Measurements from ENCODE around the gene MAD2L1.
"Not testable (repeated sequence)": the region's sequence is repeated elsewhere in the genome, so short reads cannot be mapped to it uniquely, and the experiment has no call there.

MAD2L1 gene

GRCh38 chr4:120070196-120070595 lies 3.5 kb upstream of the MAD2L1 start:
- H2AFZ ChIP-seq (ENCODE audit: low read length) = no peak overlapping the region
- H3F3A ChIP-seq (ENCODE audit: insufficient read depth, low read length) = no peaks in the 10 kb centered on the region
- peaks cover 11% of the 10 kb centered on the region for H3K79me2 ChIP-seq (ENCODE audit: insufficient read depth, low read length)
- H3K9me3 ChIP-seq (ENCODE audit: low read length) = no peaks in the 10 kb centered on the region
- no peak overlapping the region for H3K4me3 ChIP-seq (ENCODE audit: low read depth, low read length, poor library complexity, severe bottlenecking)
- no peak for TF ChIP-seq EZH2 (IDR thresholded peaks at IDR 0.05; ENCODE audit: borderline replicate concordance, low read length)
- no peak for TF ChIP-seq CTCF (IDR thresholded peaks at IDR 0.05; ENCODE audit: low read length)
- no peak overlapping the region for H3K27ac ChIP-seq (ENCODE audit: low read depth, low read length, poor library complexity, severe bottlenecking)
- H3K36me3 ChIP-seq (ENCODE audit: insufficient read depth, low read length) = peaks cover 5% of the 10 kb centered on the region; the same call in 1 of the 2 replicates
- no peaks in the 10 kb centered on the region for H3K9me2 ChIP-seq (ENCODE audit: low read depth, low read length)
- H4K20me1 ChIP-seq (ENCODE audit: insufficient read depth, low read length) = no peaks in the 10 kb centered on the region
- no peaks in the 10 kb centered on the region for H3K27me3 ChIP-seq (ENCODE audit: insufficient read depth, low read length)
- no peak overlapping the region for H3K9ac ChIP-seq (ENCODE audit: low read length)
- no peak overlapping the region for H3K4me2 ChIP-seq (ENCODE audit: low read length)
- peaks cover 31% of the 10 kb centered on the region for H3K4me1 ChIP-seq (ENCODE audit: insufficient read depth, low read length, severe bottlenecking)

DNA sequence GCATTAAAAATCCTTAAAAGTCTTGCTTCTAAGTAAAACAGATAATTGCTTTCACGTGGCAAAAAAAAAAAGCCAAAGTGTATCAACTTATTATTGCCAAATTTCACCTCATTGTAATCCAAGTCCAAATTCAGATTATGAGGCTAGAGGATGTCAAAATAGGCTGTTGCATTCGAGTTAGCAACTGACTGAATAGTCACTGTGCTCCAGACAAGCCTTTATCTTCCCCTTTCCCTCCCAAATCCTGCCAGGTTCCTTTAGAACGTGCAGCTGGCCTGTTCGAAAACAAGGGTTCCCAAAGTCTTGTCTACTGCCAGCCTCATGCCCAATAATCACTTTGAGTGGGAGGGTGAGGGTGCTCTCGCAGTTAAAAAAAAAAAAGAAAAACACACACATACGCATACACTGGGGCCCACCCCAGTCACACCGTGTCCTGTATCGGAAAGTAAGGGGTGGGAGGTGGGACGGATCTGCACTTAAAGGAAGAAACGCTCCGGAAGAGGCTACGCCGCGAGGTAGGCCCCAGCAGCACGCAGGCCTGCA lies 603 bp downstream of the MAD2L1 start:
- no peaks in the 10 kb centered on the region for H3F3A ChIP-seq (ENCODE audit: insufficient read depth, low read length)
- H3K4me1 ChIP-seq (ENCODE audit: insufficient read depth, low read length, severe bottlenecking) = peaks cover 64% of the 10 kb centered on the region
- H3K36me3 ChIP-seq (ENCODE audit: insufficient read depth, low read length) = peaks cover 44% of the 10 kb centered on the region
- no peaks in the 10 kb centered on the region for H3K9me3 ChIP-seq (ENCODE audit: low read length)
- H4K20me1 ChIP-seq (ENCODE audit: insufficient read depth, low read length) = no peaks in the 10 kb centered on the region; the same call in 1 of the 2 replicates
- no peaks in the 10 kb centered on the region for H3K27me3 ChIP-seq (ENCODE audit: insufficient read depth, low read length)
- peak overlapping the region; percentile 94 for H3K9ac ChIP-seq (ENCODE audit: low read length)
- H2AFZ ChIP-seq (ENCODE audit: low read length) = peak overlapping the region; percentile 52
- H3K4me3 ChIP-seq (ENCODE audit: low read depth, low read length, poor library complexity, severe bottlenecking) = peak overlapping the region; percentile 99
- H3K4me2 ChIP-seq (ENCODE audit: low read length) = peak overlapping the region; percentile 95
- peak overlapping the region; percentile 92 for H3K27ac ChIP-seq (ENCODE audit: low read depth, low read length, poor library complexity, severe bottlenecking)
- no peaks in the 10 kb centered on the region for H3K9me2 ChIP-seq (ENCODE audit: low read depth, low read length)
- TF ChIP-seq CTCF (IDR thresholded peaks at IDR 0.05; ENCODE audit: low read length) = no peak
- TF ChIP-seq EZH2 (IDR thresholded peaks at IDR 0.05; ENCODE audit: borderline replicate concordance, low read length) = no peak
- peaks cover 50% of the 10 kb centered on the region for H3K79me2 ChIP-seq (ENCODE audit: insufficient read depth, low read length)

GRCh38 chr4:120064887-120065286 lies 1.8 kb downstream of the MAD2L1 start:
- H3K27ac ChIP-seq (ENCODE audit: low read depth, low read length, poor library complexity, severe bottlenecking) = no peak overlapping the region
- peak overlapping the region; percentile 94 for H3K9ac ChIP-seq (ENCODE audit: low read length)
- peaks cover 56% of the 10 kb centered on the region for H3K36me3 ChIP-seq (ENCODE audit: insufficient read depth, low read length)
- H4K20me1 ChIP-seq (ENCODE audit: insufficient read depth, low read length) = no peaks in the 10 kb centered on the region; the same call in 1 of the 2 replicates
- peaks cover 53% of the 10 kb centered on the region for H3K79me2 ChIP-seq (ENCODE audit: insufficient read depth, low read length)
- no peaks in the 10 kb centered on the region for H3F3A ChIP-seq (ENCODE audit: insufficient read depth, low read length)
- H3K4me2 ChIP-seq (ENCODE audit: low read length) = peak overlapping the region; percentile 95
- no peaks in the 10 kb centered on the region for H3K9me2 ChIP-seq (ENCODE audit: low read depth, low read length)
- peak overlapping the region; percentile 99 for H3K4me3 ChIP-seq (ENCODE audit: low read depth, low read length, poor library complexity, severe bottlenecking)
- no peak overlapping the region for H2AFZ ChIP-seq (ENCODE audit: low read length)
- no peaks in the 10 kb centered on the region for H3K9me3 ChIP-seq (ENCODE audit: low read length)
- H3K4me1 ChIP-seq (ENCODE audit: insufficient read depth, low read length, severe bottlenecking) = peaks cover 64% of the 10 kb centered on the region
- no peaks in the 10 kb centered on the region for H3K27me3 ChIP-seq (ENCODE audit: insufficient read depth, low read length)
- no peak for TF ChIP-seq CTCF (IDR thresholded peaks at IDR 0.05; ENCODE audit: low read length)
- no peak for TF ChIP-seq EZH2 (IDR thresholded peaks at IDR 0.05; ENCODE audit: borderline replicate concordance, low read length)

GRCh38 chr4:120063711-120064110 lies 2.9 kb downstream of the MAD2L1 start:
- Histone ChIP-seq H3K36me3 (ENCODE audit: insufficient read depth, low read length) (peaks cover 68% of the 10 kb centered on the region), H3K4me1 (ENCODE audit: insufficient read depth, low read length, severe bottlenecking) (peaks cover 55% of the 10 kb centered on the region), H3K79me2 (ENCODE audit: insufficient read depth, low read length) (peaks cover 53% of the 10 kb centered on the region)
- not testable (repeated sequence) for H3K27me3 ChIP-seq (ENCODE audit: insufficient read depth, low read length); H3K4me3 ChIP-seq (ENCODE audit: low read depth, low read length, poor library complexity, severe bottlenecking); H3F3A ChIP-seq (ENCODE audit: insufficient read depth, low read length); H3K9me2 ChIP-seq (ENCODE audit: low read depth, low read length); H3K4me2 ChIP-seq (ENCODE audit: low read length); H4K20me1 ChIP-seq (ENCODE audit: insufficient read depth, low read length); H3K27ac ChIP-seq (ENCODE audit: low read depth, low read length, poor library complexity, severe bottlenecking); H3K9me3 ChIP-seq (ENCODE audit: low read length); H2AFZ ChIP-seq (ENCODE audit: low read length); H3K9ac ChIP-seq (ENCODE audit: low read length)

Measured in OCI-LY1 (cell line).